ENCODE measurements around the gene CREB3L2.

Gene CREB3L2

DNA sequence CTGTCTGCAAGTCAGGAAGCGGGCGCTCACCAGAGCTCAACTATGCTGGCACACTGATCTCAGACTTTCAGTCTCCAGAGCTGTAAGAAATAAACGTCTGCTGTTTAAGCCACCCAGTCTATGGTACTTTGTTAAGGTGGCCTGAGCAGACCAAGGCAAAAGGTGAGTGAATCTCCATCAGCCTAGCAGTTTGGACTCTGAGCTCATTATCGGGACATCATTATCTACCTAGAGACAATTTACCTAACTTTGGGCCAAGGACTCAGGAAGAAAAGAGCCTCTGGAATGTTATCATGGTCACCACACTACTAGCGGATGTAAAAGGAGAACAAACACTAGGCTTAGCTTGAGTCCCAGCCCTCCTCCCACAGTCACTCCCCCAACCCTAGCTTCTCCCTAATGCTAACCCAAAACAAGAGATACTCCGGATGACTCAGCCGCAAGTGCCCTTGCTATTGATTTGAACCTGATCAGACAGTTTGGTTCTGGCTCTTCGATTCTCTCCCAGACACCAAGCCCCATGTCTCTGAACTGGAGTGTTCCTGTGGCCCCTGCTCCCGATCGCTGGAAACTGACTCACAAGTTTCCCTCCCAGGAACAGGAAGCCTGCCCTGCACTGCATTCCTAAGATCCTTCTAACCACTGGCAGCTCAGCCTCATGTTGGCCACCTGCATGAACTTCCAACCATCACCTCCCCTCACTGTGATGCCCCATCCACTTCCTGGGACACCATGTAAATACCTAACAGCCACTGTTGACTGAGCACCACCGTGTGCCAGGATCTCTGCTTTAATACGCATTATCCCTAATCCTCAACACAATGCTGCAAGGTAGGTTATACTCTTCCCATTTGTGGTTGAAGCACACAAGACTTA is 34.5 kb downstream of the CREB3L2 start:
- peak; percentile 63 for DNase-seq

DNA sequence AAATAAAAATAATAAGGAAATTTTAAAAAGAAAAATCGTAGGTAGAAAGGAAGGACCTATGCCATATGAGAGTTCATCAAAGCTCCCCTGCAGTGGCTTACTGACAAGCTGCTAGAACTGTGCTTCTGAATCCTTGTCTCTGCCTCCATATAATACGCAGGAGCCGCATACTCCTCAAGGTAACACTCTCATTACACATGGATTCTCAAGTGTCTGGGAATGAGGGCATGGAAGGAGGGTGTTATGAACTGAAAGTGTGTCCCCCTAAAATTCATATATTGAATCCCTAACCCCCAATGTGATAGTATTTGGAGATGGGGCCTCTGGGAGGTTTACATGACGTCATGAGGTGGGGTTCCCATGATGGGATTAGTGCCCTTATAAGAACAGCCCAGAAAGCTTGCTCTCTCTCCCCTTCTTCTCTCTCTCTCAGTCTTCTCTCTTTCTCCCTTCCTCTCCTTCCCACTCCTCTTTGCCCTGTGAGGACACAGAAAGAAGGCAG is 35.2 kb downstream of the CREB3L2 start:
- DNase-seq, result no peak

DNA sequence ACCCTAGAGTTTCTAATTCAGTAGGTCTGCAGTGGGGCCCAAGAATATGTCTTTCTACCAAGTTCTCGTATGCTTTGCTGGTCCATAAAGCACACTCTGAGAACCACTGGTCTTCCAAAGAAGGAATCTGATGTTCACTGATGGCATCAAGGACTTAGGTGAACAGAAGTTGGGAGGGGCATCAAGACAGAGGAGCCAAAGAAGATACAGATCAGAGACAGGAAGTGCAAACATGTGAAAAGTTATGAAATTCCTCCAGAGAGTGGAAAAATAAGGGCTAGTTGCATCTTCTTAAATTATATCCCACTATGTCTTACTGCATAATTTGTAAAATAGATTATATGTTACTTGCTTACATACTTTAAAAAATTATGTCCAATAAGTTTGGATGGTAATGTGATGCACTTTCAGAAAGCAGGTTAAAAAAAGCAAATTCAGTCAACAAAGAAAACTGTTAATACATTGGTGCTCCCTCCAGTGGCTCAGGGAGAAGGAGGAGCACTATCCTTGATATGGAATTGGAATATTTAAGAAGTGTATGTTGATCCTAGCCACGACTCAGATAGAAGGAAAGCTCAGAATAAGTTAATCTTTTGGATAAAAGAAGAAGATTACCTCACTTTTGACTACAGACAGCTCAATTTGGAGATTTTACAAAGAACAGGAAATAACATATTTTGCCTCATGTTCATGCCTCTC is 35.8 kb downstream of the CREB3L2 start:
- peak; percentile 9 for DNase-seq

DNA sequence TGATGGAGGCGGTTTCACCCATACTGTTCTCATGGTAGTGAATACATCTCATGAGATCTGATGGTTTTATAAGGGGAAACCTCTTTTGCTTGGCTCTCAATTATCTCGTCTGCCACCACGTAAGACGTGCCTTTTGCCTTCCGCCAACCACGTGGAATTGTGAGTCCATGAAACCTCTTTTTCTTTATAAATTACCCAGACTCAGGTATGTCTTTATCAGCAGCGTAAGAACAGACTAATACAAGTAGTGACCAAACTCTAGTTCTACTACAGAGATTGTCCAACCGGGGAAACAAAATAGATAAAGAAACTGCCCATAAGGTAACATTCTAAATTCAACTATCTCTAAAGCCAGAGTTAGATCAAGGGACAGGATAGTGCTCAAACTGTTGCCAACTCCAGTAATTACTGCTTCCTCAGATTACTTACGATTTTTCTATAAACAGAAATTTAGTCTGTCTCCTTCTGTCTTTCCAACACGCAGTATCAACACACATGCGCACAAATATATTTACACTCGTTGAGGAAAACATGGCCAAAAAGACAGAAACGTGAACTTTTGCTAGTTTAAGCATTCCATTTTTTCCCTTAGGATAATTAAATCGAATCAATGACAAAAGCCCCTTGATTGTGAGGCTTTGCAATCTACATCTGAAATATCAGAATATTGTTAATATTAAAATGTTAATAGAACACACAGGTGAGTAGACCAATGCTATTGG is 36.9 kb downstream of the CREB3L2 start:
- DNase-seq, result no peak

DNA sequence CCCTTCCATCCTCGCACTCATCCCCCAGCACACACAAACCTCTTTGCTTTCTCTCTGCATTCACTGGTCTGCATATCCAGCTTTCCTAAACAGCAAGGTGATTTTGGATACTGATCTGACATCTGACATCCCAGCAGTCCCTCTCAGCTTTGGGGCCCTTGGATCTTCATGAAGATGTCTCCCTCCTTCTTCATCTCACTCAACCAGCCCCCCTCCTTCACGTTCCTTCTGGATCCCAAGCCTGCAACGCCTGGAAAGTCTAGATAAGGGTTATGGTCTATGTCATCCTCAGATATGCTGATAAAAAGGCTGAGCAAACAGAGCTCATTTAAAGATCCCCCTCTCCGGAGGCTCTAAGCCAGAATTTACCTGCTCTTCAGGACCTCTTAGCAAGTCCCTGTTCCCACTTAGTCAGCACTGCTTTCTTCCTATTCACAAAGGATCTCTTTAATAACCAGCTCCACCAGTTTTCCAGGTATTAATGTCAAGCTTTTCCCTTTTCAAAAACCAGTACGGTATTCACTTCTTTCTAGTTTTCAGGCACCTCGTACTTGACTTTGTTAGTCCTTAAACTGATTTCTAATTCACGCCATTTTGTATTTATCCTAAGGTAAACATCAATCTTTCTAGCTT is 38.9 kb downstream of the CREB3L2 start:
- DNase-seq, result peak; percentile 60

DNA sequence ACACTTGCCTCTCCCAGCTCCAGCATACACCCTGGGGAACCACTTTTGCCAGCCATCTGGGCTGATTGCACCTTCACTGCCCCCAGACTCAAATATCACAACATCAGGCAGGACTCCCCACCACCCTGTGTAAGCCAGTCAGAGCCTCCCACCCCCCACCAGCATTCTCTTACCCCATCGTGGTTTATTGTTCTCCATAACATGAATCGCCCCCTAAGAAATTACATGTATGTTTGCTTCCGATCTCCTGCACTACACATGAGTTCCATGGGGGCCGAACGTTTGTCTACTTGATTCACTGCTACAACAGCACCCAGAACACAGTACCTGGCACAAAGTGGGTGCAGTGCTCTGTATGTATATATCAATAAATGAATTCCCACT is 39.4 kb downstream of the CREB3L2 start:
- no peak for DNase-seq

DNA sequence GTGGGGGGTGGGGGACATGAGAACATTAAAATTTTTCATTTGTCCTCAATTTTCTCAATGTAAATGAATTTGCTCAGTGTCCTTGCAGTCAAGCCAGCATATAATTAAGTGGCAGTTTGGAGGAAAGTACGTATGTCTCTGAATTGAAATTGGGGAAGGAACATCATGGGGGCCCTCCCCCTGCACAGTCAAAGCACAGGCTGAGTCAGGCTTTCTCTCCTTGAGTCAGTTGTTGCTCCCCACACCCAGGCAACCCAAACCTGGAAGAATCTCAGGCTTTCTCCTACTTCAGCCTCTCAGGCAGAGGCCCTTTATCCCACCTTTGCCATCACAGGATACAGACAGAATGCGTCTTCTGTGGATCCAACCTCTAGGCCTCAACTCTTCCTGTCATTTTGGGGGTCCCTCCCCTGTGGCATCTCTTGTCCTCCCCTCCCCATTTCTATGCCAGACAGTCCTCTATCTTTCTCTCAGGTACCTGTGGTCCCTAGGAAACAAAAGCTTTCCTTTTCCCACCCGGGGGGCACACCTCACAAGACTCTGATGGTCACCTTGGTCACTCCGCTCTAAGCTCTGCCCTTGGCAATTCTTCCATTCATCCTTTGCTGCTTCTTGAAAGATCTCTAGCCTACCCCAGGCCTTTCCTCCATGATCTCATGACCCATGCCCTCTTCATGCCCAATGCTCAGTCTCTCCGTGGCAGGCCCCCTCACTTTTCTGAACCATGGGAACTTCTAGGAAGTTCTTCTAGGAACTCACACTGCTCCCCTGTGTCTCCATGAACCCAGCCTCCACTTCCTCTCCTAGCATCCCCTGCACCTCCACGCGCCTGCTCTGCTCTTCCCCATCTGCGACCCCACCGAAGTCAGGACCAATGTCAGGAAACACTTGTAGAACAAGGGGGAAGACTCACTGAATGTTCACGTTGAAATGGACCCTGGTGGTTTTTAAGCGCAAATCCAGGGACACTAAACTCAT is 40.4 kb downstream of the CREB3L2 start:
- DNase-seq, result peak; percentile 24

DNA sequence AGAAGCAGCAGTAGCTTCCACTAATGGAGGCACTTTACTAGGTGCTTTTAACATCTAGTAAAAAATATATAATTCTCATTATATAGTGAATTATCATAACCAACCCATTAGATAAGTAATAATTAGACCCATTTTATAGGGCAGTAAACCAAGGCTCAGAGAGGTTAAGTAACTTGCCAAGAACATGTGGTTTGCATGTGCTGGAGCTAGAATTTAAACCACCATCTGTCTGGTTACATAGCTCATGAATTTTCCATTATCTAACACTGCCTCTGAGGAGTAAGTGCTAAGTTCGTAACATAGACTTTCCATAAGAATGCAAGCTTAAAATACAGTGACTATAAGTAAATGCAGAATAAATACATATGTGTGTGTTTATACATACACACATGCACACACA is 41.9 kb downstream of the CREB3L2 start:
- DNase-seq, result no peak

DNA sequence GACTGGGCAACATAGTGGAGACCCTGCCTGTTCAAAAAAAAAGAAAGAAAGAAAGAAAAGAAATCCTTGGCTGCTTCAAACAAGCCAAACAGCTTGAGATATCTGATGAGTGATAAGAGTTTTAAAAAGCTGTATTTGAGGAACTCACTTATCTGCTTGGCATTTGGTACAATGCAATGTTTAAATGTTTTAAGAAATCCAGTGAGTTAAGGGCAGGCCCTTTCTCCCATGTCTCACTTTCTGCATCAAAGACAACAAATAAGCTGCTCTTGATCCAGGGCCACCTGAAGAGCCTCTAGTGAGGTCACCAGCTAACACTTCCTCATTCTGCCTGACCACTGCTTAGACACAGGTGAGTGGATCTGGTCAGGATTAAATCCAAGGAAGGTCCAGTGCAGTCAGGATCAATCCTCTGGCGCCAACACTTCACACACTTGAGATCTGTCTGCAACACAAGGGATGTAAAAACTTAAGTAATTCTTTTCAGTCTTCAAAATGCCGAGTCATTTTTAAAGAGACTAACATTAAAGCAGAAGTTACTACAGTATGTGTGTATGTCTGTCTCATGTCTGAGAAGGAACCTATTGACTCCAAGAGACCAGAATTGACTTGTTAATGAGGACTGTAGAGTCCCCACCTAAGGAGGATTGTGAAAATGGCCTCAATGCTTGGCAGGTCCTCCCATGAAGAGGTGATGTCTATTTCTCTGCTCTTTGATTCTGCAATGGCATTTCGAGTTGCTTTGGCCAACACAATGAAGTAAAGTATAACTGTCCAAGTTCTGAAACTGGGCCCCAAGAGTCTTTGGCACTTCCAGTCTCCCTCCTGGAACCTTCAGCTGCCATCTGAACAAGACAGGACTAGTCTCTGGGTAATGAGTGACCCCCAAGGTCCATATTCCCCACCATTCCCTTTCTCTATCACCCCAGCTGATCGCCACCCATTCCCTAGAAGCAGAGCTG is 43.1 kb downstream of the CREB3L2 start:
- peak; percentile 58 for DNase-seq

DNA sequence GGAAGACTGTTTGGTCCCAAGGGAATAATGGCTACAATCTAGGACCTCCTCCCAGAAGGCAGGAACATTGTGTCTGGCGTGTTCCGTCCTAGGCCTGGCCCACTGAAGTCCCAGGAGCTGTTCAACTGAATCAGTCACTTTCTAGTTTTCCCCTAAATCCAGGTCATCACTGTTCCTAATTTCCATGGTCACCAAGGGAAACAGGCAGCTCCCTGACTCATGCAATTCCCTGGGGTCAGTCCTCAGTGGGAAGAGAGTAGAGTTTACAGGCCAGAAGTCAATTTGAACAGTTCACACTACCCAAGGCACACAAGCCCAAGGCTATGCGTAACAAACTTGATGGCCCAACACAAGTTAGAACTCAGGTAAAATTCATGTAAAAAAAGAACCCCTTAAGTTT is 44.0 kb downstream of the CREB3L2 start:
- no peak for DNase-seq

DNA sequence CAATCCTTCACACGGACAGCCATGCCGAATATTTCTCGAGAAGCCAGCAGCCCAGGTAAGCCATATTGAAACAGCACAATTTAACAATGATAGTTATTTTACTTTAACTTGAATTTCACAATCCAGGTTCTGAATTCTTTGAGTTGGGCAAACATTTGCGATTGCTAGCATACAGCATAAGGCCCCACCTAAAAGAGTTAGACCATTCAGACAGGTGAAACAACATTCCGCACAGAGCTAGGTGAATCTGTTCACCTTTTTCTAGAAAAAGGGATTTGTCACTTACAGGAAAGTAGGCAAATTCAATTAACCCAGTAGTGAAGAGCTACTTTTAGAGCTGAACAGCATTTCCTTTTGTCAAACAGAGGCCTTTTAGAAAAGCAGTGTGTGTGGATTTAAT is 45.3 kb downstream of the CREB3L2 start:
- DNase-seq, result no peak

DNA sequence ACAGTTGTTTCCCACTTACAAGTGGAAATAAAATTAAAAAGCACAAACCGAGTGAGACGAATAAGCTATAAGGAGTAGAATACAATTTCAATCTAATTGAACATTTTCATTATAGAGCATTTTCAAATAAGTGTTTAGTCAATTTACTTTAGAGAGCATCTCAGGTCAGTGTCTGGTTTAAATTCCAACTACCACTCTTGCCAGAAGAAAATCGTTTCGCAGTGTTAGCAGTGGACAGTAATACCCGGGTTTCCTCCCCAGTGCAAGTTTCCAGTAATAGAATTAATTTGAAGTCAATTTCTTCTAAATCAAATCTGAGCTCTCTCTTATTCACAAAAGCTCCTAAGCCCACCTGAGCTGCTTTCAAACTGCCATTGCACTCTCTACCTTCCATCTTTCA is 45.7 kb downstream of the CREB3L2 start:
- no peak for DNase-seq

DNA sequence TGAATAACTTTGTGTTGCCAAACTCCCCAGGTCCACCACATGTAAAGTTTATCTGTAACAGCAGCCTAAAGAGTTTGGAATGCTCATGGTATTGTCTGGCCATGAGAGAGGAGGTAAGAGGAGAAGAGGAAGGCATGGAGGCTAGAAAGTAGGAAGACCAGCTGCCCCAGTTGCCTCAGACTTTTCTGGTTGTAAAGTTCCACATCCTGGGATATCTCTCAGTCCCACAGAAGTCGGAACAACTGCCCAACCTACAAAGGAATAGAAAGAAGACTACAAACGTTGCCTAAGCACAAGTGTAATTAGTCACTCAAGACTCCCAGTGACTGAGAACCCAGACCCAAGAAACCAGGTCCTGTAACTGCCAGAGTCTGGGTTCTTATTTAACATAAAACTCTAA is 47.3 kb downstream of the CREB3L2 start:
- no peak for DNase-seq

DNA sequence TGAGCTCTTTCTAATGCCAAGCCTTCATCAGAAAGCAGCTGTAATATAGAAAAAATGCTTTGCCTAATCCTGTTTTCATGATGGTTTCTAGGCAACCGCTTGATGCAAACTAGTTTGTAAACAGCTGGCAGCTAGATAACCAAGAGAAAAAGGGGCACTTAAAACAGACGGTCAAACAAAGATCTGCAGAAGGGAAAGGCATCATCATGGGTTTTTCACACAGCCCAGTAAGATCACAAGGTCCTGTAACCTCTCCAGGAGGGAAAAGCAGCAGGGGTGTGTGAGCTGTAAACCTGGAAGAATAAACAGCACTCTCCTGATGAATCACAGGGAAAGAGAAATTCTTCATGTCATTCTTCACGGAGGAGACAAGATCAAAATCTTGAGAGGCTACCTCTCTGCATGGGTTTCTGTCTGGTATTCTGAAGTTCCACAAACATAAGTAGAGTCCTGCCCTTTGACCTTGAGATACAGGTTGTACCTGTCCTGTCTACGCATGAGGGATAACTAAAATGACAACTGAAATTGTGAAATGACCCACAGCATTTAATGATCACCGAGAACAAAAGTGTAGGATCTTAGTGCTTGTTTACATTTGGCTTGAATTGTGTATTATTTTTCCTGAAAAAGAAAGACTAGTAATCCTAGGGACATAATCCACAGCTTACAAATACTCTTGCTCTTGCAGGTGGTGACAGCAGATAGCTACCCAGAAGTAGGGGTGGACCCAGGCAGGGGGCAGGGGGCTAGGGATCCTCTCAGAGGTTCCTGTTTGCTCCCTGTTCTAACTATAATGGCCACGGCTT is 48.0 kb downstream of the CREB3L2 start:
- peak; percentile 12 for DNase-seq

DNA sequence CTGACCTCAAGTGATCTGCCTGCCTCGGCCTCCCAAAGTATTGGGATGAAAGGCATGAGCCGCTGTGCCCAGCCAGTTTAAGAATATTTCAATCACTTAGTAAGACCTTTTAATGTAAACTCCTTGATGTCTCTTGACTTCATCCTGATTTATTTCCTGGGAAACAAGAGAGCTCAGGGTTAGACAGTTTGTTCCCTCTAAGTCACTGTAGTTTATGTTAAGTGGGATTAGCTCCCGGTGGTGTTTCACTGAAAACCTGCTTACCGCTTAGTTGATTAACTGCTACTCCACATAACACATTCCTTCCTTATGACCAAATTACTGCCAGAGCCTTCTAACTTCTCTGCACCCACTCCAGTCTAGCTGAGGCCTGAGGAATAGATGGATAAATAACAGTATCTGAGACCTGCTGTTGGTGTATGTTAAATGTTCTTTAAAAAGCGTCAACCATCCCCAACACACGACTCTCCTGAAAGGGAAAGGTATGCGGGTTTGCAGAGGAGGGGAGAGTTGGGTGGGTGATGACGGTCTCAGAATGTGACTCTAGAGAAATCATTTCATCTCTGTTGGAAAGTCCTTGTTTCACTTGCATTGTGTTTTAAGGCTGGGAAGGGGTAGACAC is 48.7 kb downstream of the CREB3L2 start:
- no peak for DNase-seq

DNA sequence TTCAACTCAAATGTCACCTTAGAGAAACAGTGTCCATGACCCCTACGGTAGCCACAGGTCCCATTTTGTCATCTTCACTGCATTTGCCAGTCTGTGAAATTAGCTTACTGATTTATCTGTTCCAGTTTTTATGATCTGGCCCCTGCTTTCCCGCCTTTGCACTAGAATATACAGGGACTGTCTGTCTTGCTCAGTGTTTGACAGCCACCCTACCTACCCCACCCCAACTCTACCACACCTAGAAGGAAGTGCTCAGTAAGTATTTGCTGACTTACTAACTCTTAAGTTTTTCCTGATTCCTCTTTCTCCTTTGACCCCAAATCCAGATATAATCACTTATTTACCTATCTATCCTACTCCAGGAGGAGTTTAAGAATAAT is 49.5 kb downstream of the CREB3L2 start:
- no peak for DNase-seq

DNA sequence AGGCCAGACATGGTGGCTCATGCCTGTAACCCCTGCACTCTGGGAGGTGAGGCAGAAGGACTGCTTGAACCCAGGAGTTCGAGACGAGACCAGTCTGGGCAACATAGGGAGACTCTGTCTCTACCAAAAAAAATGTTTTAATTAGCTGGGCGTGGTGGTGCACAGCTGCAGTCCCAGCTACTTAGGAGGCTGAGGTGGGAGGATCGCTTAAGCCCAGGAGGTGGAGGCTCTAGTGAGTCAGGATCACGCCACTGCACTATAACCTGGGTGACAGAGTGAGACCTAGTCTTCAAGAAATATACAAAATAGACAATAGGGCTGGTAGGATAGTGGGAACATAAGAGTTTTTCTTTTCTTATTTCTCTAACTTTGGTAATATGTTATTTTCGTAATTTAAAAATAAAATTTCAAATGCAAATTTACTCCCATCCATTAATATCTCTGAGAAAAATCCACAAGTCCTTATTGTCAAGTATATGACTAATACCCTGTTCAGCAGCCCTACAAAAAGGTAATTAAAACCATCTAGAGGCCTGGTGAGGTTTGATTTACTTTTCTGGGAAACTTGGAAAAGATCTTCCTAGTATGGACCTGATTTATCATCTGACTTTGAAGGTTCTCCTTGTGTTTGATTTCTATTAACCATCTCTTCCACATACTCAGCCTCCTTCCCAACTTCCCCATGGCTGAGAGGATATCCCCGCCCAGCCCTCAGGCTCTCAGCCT is 50.0 kb downstream of the CREB3L2 start:
- DNase-seq, result no peak

DNA sequence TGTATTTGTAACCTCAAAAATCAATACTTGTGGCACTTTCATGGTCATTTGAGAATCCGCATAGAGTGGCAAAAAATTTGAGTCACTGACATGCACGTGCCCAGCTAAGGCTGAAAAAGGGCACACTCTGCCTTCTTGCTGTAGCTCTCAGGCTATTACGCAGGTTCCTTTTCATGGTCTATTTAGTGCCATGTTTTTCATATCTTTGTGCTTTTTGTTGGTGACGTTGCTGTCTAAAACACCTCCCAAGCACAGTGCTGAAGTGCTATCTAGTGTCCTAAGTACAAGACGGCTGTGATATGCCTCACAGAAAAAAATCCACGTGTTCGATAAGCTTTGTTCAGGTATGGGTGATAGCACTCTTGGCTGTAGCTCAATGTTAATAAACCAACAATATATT is 50.9 kb downstream of the CREB3L2 start:
- DNase-seq, result no peak

DNA sequence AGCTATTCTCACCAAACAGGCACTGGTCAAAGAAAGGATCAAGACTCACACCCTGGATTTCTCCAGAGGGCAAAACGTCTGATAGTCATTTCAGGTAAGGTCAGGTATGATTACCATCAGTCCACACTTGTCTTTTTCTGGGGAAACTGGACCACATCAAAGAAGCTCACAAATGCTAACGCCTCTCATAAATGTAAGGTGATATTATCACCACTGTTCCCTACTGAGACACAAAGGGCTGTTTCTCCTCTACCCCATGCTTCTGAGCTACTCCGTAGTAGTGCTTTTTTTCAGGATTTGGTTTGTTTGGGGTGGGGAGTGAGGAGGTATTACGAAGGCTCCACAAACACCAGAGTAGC is 51.6 kb downstream of the CREB3L2 start:
- DNase-seq, result no peak

Measured in OCI-M1 (cell line).